GM19099 (cell line): ENCODE data around the gene PDAP1.

ENCODE experiments used
- POLR2A ChIP-seq: IDR thresholded peaks from 3 replicates; pipeline ENCODE4 v1.6.1; 2011; ENCODE audit warnings: low read depth; ENCODE audit not compliant: insufficient read length; ENCODE audit errors: extremely low read depth

The PDAP1 gene

GRCh38 chr7:99389772-99390171, 18.6 kb downstream of the PDAP1 start:
- no peak for TF ChIP-seq POLR2A

- TF ChIP-seq POLR2A = no peak
These were observed 20.5 kb downstream of the PDAP1 start for GRCh38 chr7:99387912-99388311.

GRCh38 chr7:99386584-99387238, 21.7 kb downstream of the PDAP1 start:
- TF ChIP-seq POLR2A = no peak

GRCh38 chr7:99385564-99385963, 22.8 kb downstream of the PDAP1 start:
- no peak for TF ChIP-seq POLR2A

- no peak for TF ChIP-seq POLR2A
These were observed 23.9 kb downstream of the PDAP1 start for GRCh38 chr7:99384523-99384922.

- TF ChIP-seq POLR2A = no peak
These were observed 24.5 kb downstream of the PDAP1 start for GRCh38 chr7:99383791-99384370.

- no peak for TF ChIP-seq POLR2A
These were observed 25.2 kb downstream of the PDAP1 start for GRCh38 chr7:99383203-99383602.

- TF ChIP-seq POLR2A = no peak
These were observed 26.7 kb downstream of the PDAP1 start for GRCh38 chr7:99381664-99382075.

- peak; percentile 79 for TF ChIP-seq POLR2A
These were observed 27.4 kb downstream of the PDAP1 start for GRCh38 chr7:99380823-99381663.

GRCh38 chr7:99380032-99380822, 28.2 kb downstream of the PDAP1 start:
- TF ChIP-seq POLR2A = no peak

GRCh38 chr7:99379043-99379577, 29.3 kb downstream of the PDAP1 start:
- peak; percentile 52 for TF ChIP-seq POLR2A

GRCh38 chr7:99375070-99375807, 33.2 kb downstream of the PDAP1 start:
- TF ChIP-seq POLR2A = peak; percentile 65

- peak; percentile 93 for TF ChIP-seq POLR2A
These were observed 34.0 kb downstream of the PDAP1 start, which contains the start of gene ARPC1B for GRCh38 chr7:99374111-99375064. ARPC1B (plus strand) TSS chr7:99374730; CDS start chr7:99385715, 10,985 bp downstream.
